DMS 273 (cell line): ENCODE measurements around the gene ASPM.
"Not testable (repeated sequence)": the region's sequence is repeated elsewhere in the genome, so short reads cannot be mapped to it uniquely, and the experiment has no call there.

Experiments
- DNase-seq: peaks from one replicate; lab custom pipeline; 2025; ENCODE audit not compliant: unreplicated experiment; lab: John Stamatoyannopoulos, UW

The ASPM gene

DNA sequence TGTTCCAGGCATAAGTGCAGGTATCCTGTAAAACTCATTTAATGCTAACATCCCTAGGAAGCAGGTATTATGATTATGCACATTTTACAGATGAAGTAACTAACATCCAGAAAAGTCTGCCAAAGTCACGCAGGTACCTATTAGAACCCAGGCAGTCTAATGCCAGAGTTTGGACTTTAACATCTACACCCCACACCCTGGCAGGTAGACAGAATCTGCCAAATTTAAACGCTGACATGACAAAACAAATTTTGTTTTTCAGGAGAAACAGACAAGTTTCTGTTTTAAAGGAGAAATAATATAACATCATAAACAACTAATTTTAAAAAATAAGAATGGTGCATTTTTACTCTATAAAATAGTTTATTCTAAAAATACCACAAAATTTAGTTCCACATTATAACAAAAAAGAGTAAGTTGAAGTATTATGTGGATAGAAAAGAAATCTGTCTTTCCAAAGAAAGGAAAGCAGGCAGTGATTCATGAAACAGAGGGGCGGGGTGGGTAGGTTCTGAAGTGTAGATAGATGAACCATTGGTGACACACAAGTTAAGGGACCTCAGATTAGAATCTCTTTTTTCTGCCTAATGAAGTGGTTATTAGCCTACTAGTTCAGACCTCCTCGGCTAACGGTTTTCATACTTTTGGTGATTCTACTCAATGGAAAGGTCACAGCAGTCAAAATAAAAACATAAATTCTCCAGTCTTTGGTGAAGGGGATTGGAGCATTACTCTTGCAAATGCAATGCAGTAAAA is 1.7 kb downstream of the ASPM start:
- DNase-seq = no peak

DNA sequence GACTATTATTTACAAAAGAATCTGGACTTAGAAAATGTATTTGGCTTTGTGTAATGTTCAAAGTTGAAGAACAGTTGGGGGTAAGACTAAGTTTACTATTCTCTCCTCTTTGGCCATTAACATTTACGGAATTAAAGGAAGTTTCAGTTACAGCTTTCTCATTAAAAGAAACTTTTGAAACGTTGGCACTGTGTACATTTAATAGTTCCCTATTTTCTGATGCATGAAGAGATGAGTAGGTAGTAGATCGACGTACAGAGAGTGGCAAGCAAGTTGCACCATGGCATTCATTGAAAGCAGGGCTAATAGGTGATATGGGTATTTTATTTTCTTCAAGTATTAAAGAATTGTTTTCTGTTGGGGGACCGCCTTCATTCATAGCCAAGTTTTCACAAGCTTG is 3.2 kb downstream of the ASPM start:
- DNase-seq = no peak

DNA sequence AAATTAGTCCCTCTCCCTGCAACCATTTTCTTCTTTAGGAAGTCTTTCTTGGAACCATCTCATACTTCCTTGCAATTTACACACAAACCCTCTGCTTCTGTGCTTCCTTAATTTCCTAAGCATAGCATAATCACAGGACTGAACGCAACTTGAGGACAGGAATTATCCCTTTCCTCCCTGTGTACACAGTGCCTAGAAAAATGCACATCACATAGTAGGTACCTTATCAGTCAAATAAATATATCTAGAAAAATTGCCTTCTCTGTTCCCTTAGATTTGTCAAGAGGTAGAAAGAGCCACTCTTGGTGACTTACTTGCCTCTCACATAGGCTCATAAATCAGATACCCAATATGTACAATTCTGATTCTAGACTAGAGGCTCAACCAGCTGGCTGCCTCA is 4.9 kb downstream of the ASPM start:
- DNase-seq = no peak

DNA sequence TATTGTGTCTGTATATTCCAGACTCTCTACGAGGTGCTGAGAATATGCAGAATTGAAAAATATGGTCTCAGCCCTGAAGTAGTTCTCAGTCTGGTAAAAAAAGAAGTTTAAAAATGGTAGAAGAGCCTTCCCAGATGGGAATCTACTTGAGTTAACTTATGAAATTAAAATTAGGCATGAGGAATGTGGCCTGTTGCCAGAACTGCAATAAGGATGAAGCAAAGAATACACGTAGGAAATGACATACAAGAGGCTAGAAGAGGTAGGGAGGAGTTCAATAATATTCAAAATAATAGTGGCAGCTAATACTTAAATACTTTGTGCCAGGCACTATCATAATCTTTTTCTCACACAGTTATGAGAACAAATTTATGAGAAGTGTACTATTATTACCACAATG is 6.3 kb downstream of the ASPM start:
- no peak for DNase-seq

DNA sequence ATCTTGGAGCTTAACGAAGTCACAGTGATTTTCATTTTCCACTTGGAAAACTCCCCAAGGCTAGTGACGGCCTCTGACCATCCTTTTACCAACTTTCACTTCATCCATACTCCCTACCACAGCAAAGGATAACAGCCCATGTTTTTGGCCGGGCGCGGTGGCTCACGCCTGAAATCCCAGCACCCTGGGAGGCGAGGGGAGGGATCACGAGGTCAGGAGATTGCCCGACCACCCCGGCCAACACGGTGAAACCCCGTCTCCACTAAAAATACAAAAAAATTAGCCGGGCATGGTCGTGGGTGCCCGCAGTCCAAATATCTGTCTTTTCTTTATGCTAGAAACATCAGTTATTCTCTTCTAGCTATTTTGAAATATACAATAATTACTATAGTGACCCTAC is 7.3 kb downstream of the ASPM start:
- no peak for DNase-seq

DNA sequence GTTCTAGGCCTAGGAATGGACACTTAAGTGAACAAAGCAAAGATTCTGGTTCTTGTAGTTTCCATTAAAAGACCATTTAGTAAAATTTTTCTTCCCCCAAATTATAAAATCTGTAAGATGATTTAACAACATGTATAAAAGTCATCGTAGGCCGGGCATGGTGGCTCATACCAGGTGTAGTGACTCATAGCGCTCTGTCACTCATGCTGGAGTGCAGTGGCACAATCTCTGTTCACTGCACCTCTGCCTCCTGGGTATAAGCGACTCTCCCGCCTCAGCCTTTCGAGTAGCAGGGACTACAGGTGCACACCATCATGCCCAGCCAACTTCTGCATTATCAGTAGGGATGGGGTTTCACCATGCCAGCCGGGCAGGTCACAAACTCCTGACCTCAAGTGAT is 9.1 kb downstream of the ASPM start:
- DNase-seq = no peak

DNA sequence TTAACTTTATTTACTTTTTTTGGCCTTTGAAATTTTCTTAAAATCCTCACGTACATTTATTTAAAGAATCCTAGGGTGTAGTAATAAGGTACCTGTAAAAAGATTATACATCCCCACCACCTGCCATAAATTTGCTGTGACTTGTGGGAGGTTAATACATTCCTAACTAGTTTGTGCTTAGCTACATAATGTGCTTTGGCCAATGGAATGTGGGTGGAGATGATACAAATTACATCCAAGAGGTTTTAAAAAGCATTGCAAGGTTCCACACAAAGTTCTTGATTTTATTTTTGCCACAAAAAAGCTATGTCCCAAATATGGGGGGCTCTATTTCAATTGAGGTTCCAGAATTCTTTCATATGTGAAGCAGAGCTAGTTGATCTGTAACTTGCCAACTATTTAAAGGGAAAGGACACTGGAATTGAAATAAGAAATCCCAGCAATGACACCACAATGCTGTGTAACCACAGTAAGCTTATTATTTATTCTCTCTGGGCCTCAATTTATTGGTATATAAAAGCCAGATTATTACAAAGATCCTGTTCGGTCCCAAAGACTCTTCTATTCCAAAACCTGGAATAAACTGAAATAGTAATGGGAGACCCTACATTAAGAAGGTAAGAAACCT is 15.7 kb downstream of the ASPM start:
- no peak for DNase-seq

DNA sequence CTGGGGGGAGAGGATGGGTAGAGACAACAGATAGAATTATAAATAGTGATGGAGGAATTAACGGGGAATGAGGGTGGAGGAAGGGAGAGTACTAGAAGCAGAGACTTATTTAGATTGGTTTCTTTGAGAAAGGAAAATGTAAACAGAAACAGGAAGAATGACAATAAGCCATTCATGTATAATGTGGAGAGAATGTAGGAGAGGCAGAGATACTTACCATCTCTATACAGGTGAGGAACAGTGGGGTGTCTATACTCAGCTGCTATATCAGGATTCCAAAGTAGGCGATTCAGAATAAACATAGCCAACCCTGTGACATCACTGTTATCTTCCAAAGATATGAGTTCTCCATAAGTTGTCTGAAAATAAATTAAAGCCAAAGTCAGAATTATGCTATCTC is 16.8 kb downstream of the ASPM start:
- DNase-seq = no peak

DNA sequence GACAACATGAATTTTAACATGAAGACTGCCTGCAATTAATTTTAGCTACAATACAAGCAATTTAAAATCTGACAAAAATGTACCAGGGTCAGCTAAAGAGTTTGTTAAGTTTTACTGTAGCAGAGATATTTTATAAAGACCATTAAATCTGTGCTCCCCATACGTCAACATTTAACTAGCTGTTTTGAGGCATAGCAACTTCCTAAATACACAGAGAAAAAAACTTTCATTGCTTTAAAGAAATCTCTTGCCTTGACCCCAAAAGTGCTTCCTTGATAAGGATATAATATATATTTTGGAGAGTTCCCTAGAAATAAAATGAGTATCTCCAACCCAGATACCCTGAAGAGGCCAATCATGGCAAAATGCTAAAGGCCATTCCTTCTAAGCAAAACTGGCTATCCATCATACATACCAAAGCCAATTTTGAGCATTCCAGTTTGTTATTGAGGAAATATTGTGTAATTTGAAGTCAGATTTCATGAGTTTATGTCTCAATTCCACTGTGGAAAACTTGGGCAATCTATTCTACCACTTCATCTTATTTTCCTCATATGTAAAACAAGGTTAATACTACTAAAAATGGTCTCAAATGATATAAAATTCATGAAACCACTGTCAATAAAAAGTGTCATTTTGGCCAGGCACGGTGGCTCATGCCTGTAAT is 19.1 kb downstream of the ASPM start:
- no peak for DNase-seq

DNA sequence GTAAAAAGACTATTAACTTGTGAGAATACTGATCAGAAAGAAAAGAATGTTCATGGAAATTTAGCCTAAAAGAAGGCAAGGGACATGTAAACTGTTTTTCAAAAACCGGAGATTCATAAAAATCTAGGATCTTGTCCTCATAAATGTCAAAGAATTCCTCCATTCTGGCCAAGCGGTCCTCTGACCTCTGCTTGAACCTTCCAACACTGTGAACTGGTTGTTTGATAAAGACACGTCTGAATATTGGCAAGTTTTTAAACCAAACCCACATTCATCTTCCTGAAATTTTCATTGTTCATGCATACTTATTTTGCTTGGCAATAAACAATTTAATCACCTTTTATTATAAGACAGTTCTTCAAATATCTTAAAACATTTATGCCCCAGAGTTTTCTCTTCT is 19.8 kb downstream of the ASPM start:
- no peak for DNase-seq

DNA sequence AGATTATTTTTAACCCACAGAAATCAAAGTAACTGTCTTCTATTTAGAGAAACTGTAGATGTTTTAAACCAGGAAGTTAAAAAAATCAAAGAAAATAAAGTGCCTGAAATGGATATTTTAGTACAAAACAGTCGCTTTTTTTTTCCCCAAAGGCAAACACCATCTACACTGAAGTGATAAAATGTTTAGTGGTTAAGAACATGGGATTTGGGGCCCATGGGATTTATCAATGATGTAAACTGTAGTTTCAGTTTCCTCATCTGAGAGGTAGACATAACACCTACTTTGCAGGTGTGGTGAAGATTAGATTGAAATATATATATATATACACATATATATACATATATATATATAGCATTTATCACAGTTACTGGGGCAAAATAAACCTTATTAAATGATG is 22.1 kb downstream of the ASPM start:
- no peak for DNase-seq

DNA sequence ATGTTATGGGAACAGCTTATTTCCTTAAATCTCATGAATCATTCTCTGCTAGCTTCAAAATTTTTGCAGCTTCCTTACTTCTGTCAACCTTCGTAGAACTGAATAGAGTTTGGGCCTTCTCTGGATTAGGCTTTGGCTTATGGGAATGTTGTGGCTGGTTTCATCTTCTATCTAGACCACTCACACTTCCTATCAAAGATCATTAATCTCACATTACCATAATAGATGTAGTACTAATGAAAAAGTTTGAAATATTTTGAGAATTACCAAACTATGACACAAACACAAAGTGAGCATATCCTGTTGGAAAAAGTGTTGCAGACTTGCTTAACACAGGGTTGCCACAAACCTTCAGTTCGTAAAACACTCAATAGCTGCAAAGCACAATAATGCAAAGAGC is 30.3 kb downstream of the ASPM start:
- no peak for DNase-seq

DNA sequence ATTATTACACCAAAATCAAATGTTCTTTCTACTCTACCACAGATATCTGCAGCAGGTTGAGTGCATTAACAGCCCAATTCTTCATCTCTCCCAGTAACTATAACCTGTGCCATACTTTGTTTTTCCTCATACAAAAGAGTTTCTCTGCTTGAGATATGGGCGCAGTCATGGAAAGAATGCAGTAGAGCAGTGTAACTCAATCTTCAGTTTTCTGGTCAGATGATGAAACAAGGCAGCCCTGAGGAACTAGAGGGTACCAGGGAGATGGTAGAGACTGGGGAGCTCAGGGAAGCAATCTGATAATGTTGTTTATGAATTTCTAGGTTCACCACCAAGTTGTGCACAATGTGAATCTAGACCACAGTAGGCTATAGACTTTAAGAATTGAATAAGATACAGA is 39.6 kb downstream of the ASPM start:
- DNase-seq = no peak

DNA sequence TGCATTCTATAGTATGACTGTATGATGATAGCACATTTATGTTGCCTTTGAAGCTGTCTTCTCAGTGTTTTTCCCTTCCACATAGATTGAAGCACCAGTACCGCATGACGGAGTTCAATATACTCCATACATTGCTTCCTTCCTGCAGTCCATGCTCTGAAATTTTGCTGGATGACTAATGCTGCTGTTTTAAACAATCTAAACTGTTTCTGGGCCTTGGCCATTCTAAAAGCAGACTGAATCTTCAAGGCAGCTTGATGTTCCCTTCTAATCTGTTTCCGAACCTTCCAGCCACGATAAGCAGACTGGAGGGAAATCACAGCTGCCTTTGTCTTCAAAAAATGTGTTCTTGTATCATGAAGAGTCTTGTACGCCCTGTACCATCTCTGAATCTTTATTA is 43.2 kb downstream of the ASPM start:
- no peak for DNase-seq

DNA sequence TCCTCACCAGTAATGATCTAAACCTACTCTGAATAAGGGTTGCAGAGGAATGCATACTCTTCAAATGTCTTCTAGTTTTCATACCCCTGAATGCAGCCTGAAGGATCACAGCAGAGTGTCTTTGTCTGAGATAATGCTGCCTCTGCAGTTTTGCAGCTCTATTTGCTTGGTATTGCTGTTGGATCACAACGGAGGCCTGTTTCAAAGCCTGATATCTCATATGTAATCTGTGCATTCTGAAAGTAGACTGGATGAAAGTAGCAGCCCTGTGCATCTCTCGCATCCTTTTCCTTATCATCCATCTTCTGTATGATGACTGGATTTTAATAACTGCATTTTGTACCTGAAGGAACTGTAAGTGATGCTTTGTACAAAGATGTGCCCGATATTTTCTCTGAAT is 44.5 kb downstream of the ASPM start:
- DNase-seq = no peak

DNA sequence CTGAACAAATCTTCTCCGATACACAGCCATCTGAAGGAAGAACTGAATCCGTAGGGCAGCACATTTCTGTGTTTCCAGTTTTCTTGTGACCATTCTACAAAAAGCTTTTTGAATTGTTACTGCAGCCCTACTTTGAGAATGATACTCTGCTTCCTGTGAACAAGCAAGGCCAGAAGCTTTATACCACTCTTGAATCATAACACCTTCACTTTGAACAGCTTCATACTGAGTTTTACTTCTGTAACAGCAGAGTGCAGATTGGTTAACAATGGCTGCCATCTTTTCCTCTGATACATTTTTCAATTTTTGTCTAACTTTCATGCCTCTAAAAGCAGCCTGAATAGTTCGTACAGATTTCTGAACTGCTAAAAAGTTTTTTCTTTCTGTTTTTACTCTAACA is 45.8 kb downstream of the ASPM start:
- no peak for DNase-seq

DNA sequence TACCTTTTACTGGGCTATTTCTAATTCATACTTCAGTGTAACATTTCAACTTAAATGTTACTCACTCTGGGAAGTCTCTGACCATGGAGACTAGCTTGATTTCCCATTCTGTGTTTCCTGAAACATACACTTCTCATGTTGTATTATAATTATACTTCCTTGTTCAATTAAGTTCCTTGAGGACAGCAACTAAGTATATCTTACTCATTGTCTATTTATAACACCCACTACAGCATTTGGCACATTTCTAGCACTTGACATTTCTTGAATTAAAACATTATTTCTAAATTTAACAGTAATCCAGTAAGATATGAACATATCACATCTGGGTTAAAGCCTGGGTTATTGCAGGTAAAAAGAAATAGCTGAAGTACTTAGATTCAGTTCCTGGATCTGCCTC is 47.0 kb downstream of the ASPM start:
- no peak for DNase-seq

DNA sequence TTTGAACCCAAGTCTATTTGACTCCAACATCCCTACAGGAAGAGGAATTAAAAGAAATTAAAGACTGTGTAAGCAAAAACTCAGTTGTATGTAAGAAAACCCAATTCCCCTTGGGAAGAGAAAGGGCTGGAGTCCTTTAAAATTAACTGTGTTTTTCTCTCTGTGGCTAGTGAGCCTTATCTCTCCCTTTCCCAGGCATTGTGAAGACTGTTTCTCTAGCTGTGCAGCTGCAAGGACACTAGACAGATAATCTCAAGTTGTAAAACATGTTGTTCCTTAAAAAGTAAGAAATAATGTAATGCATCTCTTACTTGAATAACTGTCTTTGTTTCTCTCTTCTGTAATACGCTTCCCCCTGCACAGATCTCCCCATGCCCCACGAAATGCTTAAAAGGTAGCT is 49.5 kb downstream of the ASPM start:
- DNase-seq = not testable (repeated sequence)

DNA sequence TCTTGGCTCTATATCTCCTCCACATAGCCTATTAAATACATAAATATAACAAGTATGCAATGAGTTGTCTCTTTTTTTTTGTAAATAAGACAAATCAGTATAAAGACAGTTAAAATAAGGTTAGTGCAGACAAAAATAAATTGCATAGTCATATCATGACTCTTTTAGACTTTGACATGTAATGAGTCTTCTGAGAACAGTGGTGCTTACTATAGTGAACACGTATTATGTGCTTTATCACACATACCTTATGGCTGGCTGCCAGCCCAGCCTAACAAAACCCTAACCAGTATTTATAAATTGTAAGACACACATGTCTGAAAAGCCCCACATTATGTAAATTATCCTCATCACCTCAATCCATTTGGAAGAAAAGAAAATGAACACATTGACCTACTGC is 50.3 kb downstream of the ASPM start:
- DNase-seq = no peak

DNA sequence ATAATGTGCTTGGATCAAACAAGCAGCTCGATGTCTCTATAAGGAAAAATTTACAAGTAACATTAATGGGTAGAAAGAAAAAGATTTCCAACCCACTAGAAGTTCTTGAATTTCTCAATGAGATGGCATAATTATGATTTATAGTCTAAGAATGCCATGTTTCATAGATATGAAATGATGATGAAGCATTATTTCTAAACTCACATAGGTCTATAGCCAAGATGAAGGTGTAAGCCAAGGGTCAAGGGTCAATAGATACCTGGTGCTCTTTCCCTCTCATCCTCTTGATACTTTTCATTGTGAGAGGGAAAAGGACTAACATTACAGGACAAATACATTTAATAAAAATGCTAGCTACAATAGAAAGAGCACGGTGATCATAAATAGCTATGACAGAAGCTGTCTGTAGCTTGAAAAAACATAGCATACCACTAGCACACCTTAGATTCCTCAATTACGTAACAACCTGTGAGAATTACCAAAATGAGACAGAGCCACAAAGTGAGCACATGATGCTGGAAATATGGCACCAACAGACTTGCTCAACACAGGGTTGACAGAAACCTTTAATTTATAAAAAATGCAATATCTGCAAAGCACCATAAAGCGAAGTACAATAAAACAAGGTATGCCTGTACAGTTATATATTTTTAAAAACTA is 53.1 kb downstream of the ASPM start:
- no peak for DNase-seq

DNA sequence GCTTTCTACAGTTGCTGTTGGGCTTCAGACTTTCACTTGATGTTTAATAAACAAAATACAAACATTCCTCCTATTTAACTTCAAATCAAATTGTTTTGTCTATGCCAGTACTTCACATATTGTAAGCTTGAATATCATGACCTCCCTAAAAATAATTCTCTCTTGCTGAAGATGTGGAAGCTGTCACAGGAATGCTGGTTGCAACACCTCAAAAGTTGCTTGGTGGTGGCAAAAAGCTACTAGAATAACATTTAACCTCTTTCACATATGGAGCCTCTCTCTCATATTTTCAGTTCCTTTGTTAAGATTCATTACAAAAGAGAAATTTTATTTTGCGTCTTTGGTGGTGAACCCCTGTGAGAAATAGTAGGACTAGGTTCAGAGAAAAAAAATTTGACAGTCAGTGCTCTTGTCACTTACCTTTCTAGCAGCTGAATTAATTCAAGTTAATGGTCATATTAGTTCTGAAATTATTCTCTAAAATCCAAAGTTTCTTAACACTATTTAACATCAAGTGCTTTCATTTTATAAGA is 53.9 kb downstream of the ASPM start:
- no peak for DNase-seq

DNA sequence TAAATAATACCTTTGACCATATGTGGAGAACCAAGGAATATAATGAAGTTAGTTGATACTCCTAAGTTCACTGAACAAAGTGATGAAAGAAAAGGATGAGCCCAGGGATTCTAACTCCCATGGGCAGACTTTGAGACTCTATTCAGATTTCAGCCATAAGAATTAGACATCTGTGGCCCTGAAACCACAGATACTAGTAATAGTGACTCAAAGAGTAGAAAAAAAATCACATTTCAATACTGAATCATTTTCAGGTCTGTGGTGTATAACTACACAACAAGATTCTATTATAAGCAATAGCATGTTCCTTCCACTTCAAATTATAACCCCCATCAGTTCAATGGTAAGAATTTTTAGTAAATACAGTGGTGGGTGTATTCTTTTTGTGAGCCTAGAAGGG is 63.0 kb downstream of the ASPM start:
- DNase-seq = no peak
